ENCODE measurements around the gene BRK1.
A peak's percentile ranks its signal among the peaks of the same experiment; 100 is the strongest.
"Not testable (repeated sequence)": the region's sequence is repeated elsewhere in the genome, so short reads cannot be mapped to it uniquely, and the experiment has no call there.

The BRK1 gene

GRCh38 chr3:10115326-10116137 lies at the start of gene BRK1:
BRK1 (plus strand) TSS chr3:10115675; CDS start chr3:10115702, 27 bp downstream.
- DNase-seq: peak; percentile 81 to 95

- not testable (repeated sequence) for DNase-seq
Measured at GRCh38 chr3:10070077-10070476, 45.4 kb upstream of the BRK1 start.

- no peak for DNase-seq
Measured at GRCh38 chr3:10074666-10075065, 40.8 kb upstream of the BRK1 start.

GRCh38 chr3:10081871-10082270 lies 33.6 kb upstream of the BRK1 start:
- no peak for DNase-seq

GRCh38 chr3:10085738-10086137 lies 29.7 kb upstream of the BRK1 start:
- DNase-seq: no peak

GRCh38 chr3:10088256-10088655 lies 27.2 kb upstream of the BRK1 start:
- DNase-seq: no peak

- no peak for DNase-seq
Measured at GRCh38 chr3:10090179-10090578, 25.3 kb upstream of the BRK1 start.

- not testable (repeated sequence) for DNase-seq
Measured at GRCh38 chr3:10090774-10091173, 24.7 kb upstream of the BRK1 start.

GRCh38 chr3:10091387-10091786 lies 24.1 kb upstream of the BRK1 start:
- DNase-seq: not testable (repeated sequence)

- no peak for DNase-seq
Measured at GRCh38 chr3:10093678-10094077, 21.8 kb upstream of the BRK1 start.

GRCh38 chr3:10099041-10099440 lies 16.4 kb upstream of the BRK1 start:
- DNase-seq: no peak

GRCh38 chr3:10106919-10107318 lies 8.6 kb upstream of the BRK1 start:
- DNase-seq: no peak

GRCh38 chr3:10108091-10108490 lies 7.4 kb upstream of the BRK1 start, which contains the start of gene FANCD2OS:
FANCD2OS (minus strand) TSS chr3:10108255; CDS start chr3:10104774, 3,481 bp downstream.
- DNase-seq: no peak

GRCh38 chr3:10116138-10116460 lies 624 bp downstream of the BRK1 start:
- no peak for DNase-seq

- DNase-seq: no peak
Measured at GRCh38 chr3:10116928-10117327, 1.5 kb downstream of the BRK1 start.

- DNase-seq: no peak
Measured at GRCh38 chr3:10119376-10119775, 3.9 kb downstream of the BRK1 start.

GRCh38 chr3:10121064-10121463 lies 5.6 kb downstream of the BRK1 start:
- no peak for DNase-seq

- DNase-seq: no peak
Measured at GRCh38 chr3:10122724-10123123, 7.2 kb downstream of the BRK1 start.

GRCh38 chr3:10135872-10136271 lies 20.4 kb downstream of the BRK1 start:
- not testable (repeated sequence) for DNase-seq

- no peak for DNase-seq
Measured at GRCh38 chr3:10136426-10137005, 21.0 kb downstream of the BRK1 start.

GRCh38 chr3:10137178-10137577 lies 21.7 kb downstream of the BRK1 start:
- DNase-seq: no peak

- DNase-seq: no peak
Measured at GRCh38 chr3:10140996-10141546, 25.6 kb downstream of the BRK1 start.

- no peak for DNase-seq
Measured at GRCh38 chr3:10142707-10143560, 27.5 kb downstream of the BRK1 start.

All from bone marrow (tissue), 2 donors.